Activated T-cell treated with anti-CD3 and anti-CD28 coated beads, Interleukin-2, amount 50 U/mL, for 4 hours (primary cell): ENCODE results near the gene MXRA5. TPM values are rescaled to one million over a fixed set of nuclear protein-coding genes. Genes with fewer than 3 reads are reported as not detected.
"Not testable (repeated sequence)": the region's sequence is repeated elsewhere in the genome, so short reads cannot be mapped to it uniquely, and the experiment has no call there.

Source experiments
- ATAC-seq, 2 donors: fragments of 200-7000 bp; cut with Tn5 transposase; one replicate each; pipeline ENCODE4 v1.10.0; 2021
- DNase-seq: peaks from one replicate; pipeline ENCODE4 v3.0.0-alpha.2; 2020
- H3K27me3 Mint-ChIP-seq: one replicate; pipeline ENCODE4 v1.8.0; 2021; ENCODE audit warnings: low read depth, mixed read lengths
- H3K36me3 Mint-ChIP-seq: one replicate; pipeline ENCODE4 v1.8.0; 2022; ENCODE audit warnings: mixed read lengths; ENCODE audit not compliant: insufficient read depth
- H3K4me1 Mint-ChIP-seq: one replicate; pipeline ENCODE4 v1.8.0; 2021; ENCODE audit warnings: low read depth, mixed read lengths
- H3K4me3 Mint-ChIP-seq: one replicate; pipeline ENCODE4 v1.8.0; 2021; ENCODE audit warnings: mild to moderate bottlenecking, moderate library complexity, mixed read lengths
- H3K9me3 Mint-ChIP-seq: one replicate; pipeline ENCODE4 v1.8.0; 2021; ENCODE audit warnings: mixed read lengths
- total RNA-seq, 3 donors: library from RNA; stranded (reverse); gene quantifications; one replicate each; pipeline ENCODE4 v1.2.1, GENCODE V29; 2021

Gene MXRA5
- total RNA-seq, 3 donors from 2014 or later: 0.03 to 0.05 TPM; not detected in 1

- H3K27me3 Mint-ChIP-seq: no peaks in the 10 kb centered on the region
- H3K4me3 Mint-ChIP-seq: no peak overlapping the region
- no peak for ATAC-seq
- no peak for DNase-seq
- no peaks in the 10 kb centered on the region for H3K36me3 Mint-ChIP-seq
- H3K4me1 Mint-ChIP-seq: no peaks in the 10 kb centered on the region
- no peaks in the 10 kb centered on the region for H3K9me3 Mint-ChIP-seq
These were observed 14.4 kb upstream of the MXRA5 start for GRCh38 chrX:3360881-3361280.

DNA sequence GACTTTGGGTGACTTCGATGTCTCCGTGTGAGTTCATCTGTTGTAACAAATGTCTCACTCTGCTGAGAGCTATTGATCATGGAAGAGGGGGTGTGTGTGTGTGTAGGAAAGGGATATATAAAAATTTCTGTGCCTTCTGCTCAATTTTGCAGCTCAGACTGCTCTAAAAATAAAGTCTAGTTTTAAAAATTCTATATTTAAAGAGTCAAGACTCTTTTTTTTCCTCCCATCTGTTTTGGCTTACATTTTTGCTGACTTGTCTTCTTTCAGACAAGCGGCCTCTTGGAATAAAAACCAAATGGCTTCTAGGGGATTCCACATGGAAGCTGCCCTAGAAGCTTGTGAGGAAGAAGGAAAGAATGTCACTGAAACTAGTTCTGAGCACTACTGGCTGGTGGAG lies 6.3 kb upstream of the MXRA5 start:
- H3K4me1 Mint-ChIP-seq, H3K4me3 Mint-ChIP-seq: not testable (repeated sequence)

GRCh38 chrX:3351276-3351675 lies 4.8 kb upstream of the MXRA5 start:
- Mint-ChIP-seq H3K9me3 (peaks cover 5% of the 10 kb centered on the region), H3K4me1 (no peaks in the 10 kb centered on the region), H3K36me3 (no peaks in the 10 kb centered on the region), H3K27me3 (peaks cover 5% of the 10 kb centered on the region), H3K4me3 (no peak overlapping the region)
- ATAC-seq: no peak
- no peak for DNase-seq

More for the DNA sequence above, 6.3 kb upstream of the MXRA5 start:
- not testable (repeated sequence) for H3K9me3 Mint-ChIP-seq, H3K36me3 Mint-ChIP-seq, DNase-seq, ATAC-seq, H3K27me3 Mint-ChIP-seq

DNA sequence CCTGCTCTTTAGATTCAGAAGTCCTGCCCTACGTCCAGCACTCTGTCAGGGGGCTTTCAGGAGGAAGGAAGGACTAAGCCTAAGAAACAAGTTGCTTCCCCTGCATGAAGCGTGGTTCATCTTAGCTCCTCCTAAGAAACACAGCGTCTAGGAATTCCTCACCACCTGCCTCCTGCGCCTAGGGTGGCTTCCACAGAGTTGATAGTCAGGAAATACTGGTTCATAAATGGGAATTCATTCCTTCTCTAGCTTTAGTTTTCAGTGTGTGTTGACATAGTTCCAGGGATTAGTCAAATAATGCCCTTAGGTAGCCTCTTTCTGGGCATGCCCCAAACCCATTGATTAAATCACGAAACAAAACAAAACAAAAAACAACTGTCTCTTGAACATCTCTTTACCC lies 1.7 kb upstream of the MXRA5 start:
- H3K4me3 Mint-ChIP-seq: no peak overlapping the region
- no peaks in the 10 kb centered on the region for H3K36me3 Mint-ChIP-seq
- DNase-seq (no peak), ATAC-seq (no peak)
- H3K27me3 Mint-ChIP-seq: peaks cover 17% of the 10 kb centered on the region
- H3K4me1 Mint-ChIP-seq: no peaks in the 10 kb centered on the region
- H3K9me3 Mint-ChIP-seq: peaks cover 5% of the 10 kb centered on the region

- H3K4me3 Mint-ChIP-seq: no peak overlapping the region
- ATAC-seq (no peak), DNase-seq (no peak)
- H3K4me1 Mint-ChIP-seq: no peaks in the 10 kb centered on the region
- peaks cover 17% of the 10 kb centered on the region for H3K27me3 Mint-ChIP-seq
- H3K36me3 Mint-ChIP-seq: no peaks in the 10 kb centered on the region
- H3K9me3 Mint-ChIP-seq: peaks cover 5% of the 10 kb centered on the region
These were observed 916 bp downstream of the MXRA5 start for GRCh38 chrX:3345281-3346191.

DNA sequence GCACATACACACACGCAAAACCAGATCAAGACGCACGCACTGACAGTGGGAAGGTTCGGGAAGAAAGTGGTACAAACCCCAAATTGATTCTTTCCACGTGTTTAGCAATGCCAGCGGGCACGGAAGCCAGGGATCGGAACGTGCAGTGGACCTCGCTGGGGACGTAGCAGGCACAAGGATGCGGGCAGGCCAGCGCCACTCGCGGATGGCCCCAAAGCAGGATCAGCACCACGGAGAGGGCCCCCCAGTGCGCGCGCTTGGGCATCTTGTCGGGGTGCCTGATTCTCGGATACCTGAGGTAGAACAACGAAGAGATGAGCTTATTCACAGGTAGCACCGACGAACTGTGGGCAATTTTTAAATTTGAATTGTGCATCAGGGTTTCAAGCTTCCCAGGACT lies 2.9 kb downstream of the MXRA5 start:
- H3K4me3 Mint-ChIP-seq, DNase-seq, H3K4me1 Mint-ChIP-seq, ATAC-seq, H3K9me3 Mint-ChIP-seq, H3K36me3 Mint-ChIP-seq: not testable (repeated sequence)
- H3K27me3 Mint-ChIP-seq: peaks cover 13% of the 10 kb centered on the region

GRCh38 chrX:3340016-3340415 lies 6.4 kb downstream of the MXRA5 start:
- Mint-ChIP-seq H3K27me3 (peaks cover 9% of the 10 kb centered on the region), H3K9me3 (no peaks in the 10 kb centered on the region), H3K4me3 (no peak overlapping the region), H3K4me1 (no peaks in the 10 kb centered on the region), H3K36me3 (no peaks in the 10 kb centered on the region)
- ATAC-seq (no peak), DNase-seq (no peak)

GRCh38 chrX:3326681-3327080 lies 19.8 kb downstream of the MXRA5 start:
- no peaks in the 10 kb centered on the region for H3K4me1 Mint-ChIP-seq
- no peaks in the 10 kb centered on the region for H3K27me3 Mint-ChIP-seq
- no peaks in the 10 kb centered on the region for H3K9me3 Mint-ChIP-seq
- ATAC-seq (no peak), DNase-seq (no peak)
- H3K36me3 Mint-ChIP-seq: no peaks in the 10 kb centered on the region
- no peak overlapping the region for H3K4me3 Mint-ChIP-seq

DNA sequence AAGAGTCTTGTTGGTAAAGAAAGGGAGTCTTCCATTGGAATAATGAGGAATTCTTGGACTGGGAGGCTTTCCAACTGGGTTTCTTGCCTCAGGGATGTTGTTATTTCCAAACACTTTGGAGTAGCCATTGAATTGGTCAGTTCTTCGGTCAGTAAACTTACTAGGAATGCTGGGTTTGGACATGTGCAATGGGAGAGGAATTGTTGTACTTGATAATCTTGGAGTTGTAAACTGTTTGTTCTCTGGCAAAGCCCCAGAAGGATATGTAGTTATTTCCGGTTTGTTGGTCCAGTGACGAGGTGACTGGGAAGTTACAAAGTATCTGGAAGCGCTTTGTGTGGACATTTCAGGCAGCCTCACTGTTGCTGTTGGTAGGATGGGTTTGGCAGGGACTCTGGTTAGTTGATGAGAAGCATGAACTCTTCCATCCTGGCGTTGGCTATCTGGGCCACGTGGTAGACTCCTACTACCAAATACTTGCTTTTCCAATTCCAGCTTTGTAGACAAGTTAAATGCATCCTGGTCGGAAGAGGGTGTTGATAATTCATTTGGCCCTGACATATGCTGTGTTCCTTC lies 25.9 kb downstream of the MXRA5 start:
- no peak overlapping the region for H3K4me3 Mint-ChIP-seq
- H3K4me1 Mint-ChIP-seq: no peaks in the 10 kb centered on the region
- no peak for ATAC-seq
- H3K9me3 Mint-ChIP-seq: no peaks in the 10 kb centered on the region
- no peaks in the 10 kb centered on the region for H3K36me3 Mint-ChIP-seq
- DNase-seq: no peak
- no peaks in the 10 kb centered on the region for H3K27me3 Mint-ChIP-seq

DNA sequence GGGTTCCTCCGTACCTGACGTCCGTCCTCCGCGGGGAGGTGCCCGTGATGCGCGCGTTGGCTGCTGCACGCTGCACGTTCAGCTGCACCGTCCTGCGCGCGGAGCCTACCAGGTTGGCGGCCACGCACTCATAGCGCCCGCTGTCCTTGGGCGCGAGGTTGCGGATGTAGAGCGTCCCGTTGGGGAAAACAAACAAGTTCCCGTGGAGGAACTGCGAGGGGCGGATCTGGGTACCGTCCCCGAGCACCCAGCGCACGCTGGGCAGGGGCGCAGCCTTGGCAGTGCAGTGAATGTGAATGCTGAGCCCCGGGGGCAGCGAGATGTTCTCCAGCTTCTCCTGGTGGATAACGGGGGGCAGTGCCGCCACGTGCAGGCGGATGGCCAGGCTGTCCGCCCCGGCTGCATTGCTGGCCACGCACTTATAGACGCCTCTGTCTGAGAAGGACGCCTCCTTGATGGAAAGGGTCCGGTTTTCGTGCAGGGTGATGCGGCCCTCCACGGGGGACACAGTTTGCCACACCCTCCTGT lies 29.2 kb downstream of the MXRA5 start:
- Mint-ChIP-seq H3K4me1 (no peaks in the 10 kb centered on the region), H3K36me3 (no peaks in the 10 kb centered on the region), H3K9me3 (no peaks in the 10 kb centered on the region), H3K4me3 (no peak overlapping the region), H3K27me3 (no peaks in the 10 kb centered on the region)
- ATAC-seq: no peak
- DNase-seq: no peak

- no peaks in the 10 kb centered on the region for H3K27me3 Mint-ChIP-seq
- H3K9me3 Mint-ChIP-seq: no peaks in the 10 kb centered on the region
- H3K36me3 Mint-ChIP-seq: no peaks in the 10 kb centered on the region
- H3K4me3 Mint-ChIP-seq: no peak overlapping the region
- H3K4me1 Mint-ChIP-seq: no peaks in the 10 kb centered on the region
- no peak for DNase-seq
- no peak for ATAC-seq
These were observed 34.3 kb downstream of the MXRA5 start for GRCh38 chrX:3312109-3312508.

DNA sequence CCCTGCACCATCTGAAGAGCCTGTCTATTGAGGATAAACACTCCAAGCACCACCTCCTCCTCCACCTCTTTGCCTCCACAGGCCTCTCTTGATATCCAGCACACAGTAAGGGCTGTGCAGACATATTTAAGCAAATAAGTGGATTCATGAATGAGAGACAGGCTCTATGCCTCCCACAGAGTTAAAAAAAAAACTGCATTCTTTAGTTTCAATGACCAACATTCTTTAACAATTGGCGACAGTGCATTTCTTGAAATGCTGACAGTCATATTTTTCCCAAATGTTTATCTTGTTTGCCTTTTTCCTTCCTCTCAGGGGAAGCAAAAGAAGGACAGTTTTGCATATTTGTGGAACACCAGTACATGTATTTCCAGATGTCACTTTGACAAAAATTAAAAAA lies 38.6 kb downstream of the MXRA5 start:
- Mint-ChIP-seq H3K36me3 (no peaks in the 10 kb centered on the region), H3K4me1 (no peaks in the 10 kb centered on the region), H3K27me3 (no peaks in the 10 kb centered on the region), H3K4me3 (no peak overlapping the region), H3K9me3 (no peaks in the 10 kb centered on the region)
- no peak for ATAC-seq
- DNase-seq: no peak

DNA sequence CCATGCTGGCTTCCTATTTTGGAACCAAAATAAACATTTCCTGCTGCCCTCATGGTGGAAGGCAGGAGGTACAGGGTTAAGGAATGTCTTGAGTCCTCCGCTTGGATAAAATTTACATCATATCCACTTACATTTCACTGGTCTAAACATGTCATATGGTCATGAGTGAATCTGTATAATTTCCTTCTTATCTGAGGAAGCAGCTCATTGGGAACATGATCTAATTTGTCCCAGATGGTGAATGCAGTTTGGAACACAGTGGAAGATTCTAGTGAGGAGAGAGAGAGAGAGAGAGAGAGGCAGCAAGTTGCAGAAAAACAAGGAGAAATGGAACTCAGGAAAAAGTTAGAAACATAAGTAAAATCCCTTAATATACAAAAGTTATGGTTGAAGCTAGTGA lies 46.8 kb downstream of the MXRA5 start:
- DNase-seq (no peak), ATAC-seq (no peak)
- no peak overlapping the region for H3K4me3 Mint-ChIP-seq
- H3K27me3 Mint-ChIP-seq: no peaks in the 10 kb centered on the region
- H3K9me3 Mint-ChIP-seq: no peaks in the 10 kb centered on the region
- no peaks in the 10 kb centered on the region for H3K36me3 Mint-ChIP-seq
- no peaks in the 10 kb centered on the region for H3K4me1 Mint-ChIP-seq

DNA sequence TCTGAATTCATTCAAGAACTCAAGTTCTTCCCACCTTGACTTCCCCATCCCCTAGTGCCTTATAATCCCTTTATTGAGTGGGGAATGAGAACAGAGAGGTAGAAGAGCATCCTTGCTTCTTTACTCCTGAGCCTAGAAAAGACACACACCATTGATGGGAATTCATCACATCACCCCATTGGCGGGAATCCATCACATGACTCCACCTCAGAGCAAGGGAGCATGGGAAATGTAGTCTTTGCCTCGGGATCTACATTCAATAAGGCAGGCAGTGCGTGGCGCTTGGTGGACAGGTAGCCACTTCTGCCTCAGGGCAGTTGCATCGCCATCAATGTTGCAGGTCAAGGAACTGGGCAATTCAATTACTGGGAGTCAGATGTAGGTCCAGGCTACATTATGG lies 50.7 kb downstream of the MXRA5 start:
- Mint-ChIP-seq H3K4me1 (no peaks in the 10 kb centered on the region), H3K27me3 (no peaks in the 10 kb centered on the region), H3K4me3 (no peak overlapping the region), H3K9me3 (no peaks in the 10 kb centered on the region), H3K36me3 (no peaks in the 10 kb centered on the region)
- DNase-seq (no peak), ATAC-seq (no peak)

DNA sequence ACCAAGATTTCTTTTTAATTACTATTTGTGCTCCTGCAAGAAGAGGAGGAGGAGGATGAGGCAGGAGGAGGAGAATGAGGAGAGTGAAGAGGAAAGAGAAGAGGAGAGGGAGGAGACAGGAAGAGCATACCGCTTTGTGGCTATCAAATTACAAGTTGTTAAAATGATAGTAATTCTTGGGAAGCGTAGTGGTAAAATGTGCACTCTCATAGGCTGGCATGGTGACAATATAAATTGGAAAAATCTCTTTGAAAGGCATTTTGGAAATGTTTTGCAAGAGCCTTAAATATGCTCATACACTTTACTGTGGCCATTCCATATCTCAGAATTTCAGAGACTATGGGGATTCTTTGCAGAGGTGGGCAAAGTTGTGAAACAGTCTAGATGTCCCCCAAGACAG lies 53.2 kb downstream of the MXRA5 start:
- no peak overlapping the region for H3K4me3 Mint-ChIP-seq

More for the DNA sequence above, 53.2 kb downstream of the MXRA5 start:
- DNase-seq: no peak
- Mint-ChIP-seq H3K9me3 (no peaks in the 10 kb centered on the region), H3K36me3 (no peaks in the 10 kb centered on the region), H3K27me3 (no peaks in the 10 kb centered on the region), H3K4me1 (no peaks in the 10 kb centered on the region)
- ATAC-seq: no peak
